ENCODE measurements around the gene MSH5.
A peak's percentile ranks its signal among the peaks of the same experiment; 100 is the strongest.

MSH5 gene

DNA sequence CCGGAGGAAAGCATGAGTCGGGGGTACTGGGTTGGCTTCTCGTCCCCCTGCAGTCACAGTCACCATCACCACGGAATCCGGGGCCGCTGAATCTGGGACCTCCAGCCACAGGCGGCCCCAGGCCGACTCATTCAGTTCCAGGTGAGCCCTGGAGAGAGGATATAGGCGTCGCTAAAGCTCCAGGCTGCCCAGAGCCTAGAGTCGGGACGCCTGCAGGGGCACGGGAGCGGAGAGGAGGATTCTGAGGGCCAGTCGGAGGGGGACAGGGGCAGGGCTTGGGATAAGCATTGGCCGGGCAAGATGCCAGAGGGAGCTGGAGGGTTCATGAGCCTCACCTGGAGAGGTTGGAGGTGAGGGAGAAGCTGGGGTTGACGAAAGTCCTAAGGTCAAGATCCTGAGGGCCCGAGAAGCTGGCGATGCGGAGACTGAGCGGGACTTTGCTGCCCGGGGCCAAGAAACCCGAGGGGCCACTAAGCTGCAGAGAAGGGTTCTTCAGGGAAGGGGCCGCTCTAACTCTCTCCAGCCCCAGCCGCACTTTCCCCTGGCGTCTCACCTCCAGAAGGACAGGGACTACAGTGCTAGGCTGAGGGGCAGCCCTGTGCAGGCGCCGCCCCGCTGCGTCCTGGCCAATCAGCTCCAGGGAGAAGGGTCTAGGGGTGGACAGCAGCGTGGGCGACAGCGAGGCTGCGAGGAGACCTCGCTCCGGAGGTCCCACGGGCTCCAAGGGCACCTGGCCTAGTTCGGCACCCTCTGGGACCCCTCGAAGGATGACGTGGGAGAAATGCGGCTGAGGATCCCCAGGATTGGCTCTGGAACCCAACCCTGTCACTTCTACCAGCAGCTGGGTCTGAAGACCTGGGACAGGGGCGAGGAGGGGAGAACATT, 26.3 kb downstream of the MSH5 start:
- H3K27me3 Mint-ChIP-seq, result peaks cover 3% of the 10 kb centered on the region
- peak overlapping the region; percentile 33 for H3K27ac Mint-ChIP-seq
- peaks cover 42% of the 10 kb centered on the region for H3K4me1 Mint-ChIP-seq (ENCODE audit: low read depth)
- intact Hi-C loops (cut with micrococcal nuclease), result no loop called here
- peaks cover 21% of the 10 kb centered on the region for H3K36me3 Mint-ChIP-seq (ENCODE audit: low read depth)
- H3K4me3 Mint-ChIP-seq, result no peak overlapping the region
- no peaks in the 10 kb centered on the region for H3K9me3 Mint-ChIP-seq

DNA sequence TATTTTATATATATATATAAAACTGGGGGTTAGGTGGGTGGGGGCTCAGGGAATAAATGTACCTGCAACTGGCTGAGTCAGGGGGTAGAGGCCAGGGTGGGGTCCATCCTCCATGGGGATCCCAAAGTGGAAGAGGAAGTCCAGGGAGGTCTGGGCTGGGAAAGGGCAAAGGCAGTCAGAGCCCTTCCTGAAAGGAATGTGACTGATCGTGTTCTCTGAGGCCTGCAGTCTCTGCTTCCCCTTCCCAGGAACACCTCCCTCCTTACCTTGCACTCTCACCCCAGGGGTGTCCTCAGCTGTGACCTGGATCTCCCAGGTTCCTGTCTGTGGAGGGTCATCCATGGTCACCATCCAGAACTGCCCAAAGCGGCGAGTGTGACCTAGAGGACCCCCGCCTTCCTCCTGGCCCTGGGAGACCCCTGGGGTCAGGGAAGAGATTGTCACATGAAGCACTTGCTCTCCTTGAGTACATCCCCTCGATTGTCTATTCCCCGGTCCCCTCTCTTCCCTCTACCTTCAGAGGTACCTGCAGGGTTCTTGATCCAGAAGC, 27.4 kb downstream of the MSH5 start:
- Mint-ChIP-seq H3K36me3 (ENCODE audit: low read depth) (peaks cover 11% of the 10 kb centered on the region), H3K27me3 (peaks cover 3% of the 10 kb centered on the region), H3K27ac (peak overlapping the region; percentile 33), H3K9me3 (no peaks in the 10 kb centered on the region), H3K4me3 (no peak overlapping the region), H3K4me1 (ENCODE audit: low read depth) (peaks cover 42% of the 10 kb centered on the region)
- intact Hi-C loops (cut with micrococcal nuclease), result no loop called here

DNA sequence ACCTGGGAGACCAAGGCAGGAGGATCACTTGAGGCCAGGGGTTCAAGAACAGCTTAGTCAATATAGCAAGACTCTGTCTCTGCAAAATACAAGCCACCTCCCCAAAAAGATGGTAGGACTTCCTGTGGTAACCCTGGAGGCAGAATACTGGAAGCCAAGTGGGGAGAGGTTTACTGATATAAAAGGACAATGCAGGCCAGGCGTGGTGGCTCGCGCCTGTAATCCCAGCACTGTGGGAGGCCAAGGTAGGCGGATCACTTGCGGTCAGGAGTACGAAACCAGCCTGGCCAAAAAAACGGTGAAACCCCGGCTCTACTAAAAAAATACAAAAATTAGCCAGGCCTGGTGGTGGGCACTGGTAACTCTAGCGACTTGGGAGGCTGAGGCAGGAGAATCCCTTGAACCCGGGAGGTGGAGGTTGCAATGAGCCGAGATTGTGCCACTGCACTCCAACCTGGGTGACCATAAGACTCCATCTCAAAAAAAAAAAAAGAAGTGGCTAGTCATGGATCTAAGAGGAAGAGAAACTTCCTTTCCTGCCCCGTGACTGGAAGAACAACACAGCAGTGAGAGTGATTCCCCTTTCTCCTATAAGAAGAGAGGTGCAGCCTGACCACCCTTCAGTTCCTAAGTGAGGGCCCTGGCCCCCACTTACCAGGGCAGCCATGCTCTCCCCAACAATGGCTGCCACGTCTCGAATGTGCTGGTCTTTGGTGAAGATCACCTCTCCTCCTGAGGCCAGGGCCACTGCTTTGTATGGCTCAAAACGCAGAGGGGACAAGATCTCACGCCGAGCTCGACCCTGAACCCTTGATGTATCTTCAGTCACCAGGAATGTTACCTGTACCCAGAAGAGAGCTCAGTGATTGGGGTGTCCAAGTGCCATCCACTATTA, 28.8 kb downstream of the MSH5 start:
- intact Hi-C loops (cut with micrococcal nuclease), result loop anchor here (2.0 kb wide), 3 partner anchors 30 to 88 kb away; partner anchors contain the start of genes DDAH2 and LY6G5C
- H3K27me3 Mint-ChIP-seq, result peaks cover 3% of the 10 kb centered on the region
- H3K36me3 Mint-ChIP-seq (ENCODE audit: low read depth), result peaks cover 2% of the 10 kb centered on the region
- H3K4me3 Mint-ChIP-seq, result peak overlapping the region; percentile 51
- H3K4me1 Mint-ChIP-seq (ENCODE audit: low read depth), result peaks cover 47% of the 10 kb centered on the region
- peak overlapping the region; percentile 33 for H3K27ac Mint-ChIP-seq
- no peaks in the 10 kb centered on the region for H3K9me3 Mint-ChIP-seq

DNA sequence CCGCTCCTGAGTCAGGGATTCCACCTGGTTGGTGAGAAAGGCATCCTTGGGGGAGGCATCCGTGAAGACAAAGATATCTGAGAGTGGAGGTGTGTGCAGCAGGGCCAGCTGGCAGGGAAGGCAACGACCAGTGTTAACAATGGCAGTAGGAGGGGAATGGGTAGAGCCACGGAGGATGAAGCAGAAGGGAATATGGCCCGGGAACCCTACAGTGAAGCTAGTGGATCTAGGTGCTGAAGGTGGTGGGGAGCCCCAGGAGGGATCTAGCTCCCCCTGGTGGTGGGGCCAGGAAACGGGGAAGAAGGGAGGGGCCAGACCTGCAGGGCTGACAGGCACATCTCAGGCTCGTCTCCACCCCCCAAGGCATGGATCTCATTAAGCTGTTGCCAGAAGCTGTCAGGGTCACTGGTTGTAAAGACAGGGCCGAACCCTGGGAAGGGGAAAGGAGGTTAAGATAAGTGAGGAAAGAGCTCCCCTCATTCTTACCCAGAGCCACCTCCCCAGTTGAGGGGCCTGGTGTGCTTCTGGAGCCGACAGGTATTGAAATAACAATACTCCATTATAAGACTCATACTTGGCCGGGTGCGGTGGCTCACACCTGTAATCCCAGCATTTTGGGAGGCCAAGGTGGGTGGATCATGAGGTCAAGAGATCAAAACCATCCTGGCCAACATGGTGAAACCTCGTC, 30.0 kb downstream of the MSH5 start:
- no peaks in the 10 kb centered on the region for H3K9me3 Mint-ChIP-seq
- H3K27me3 Mint-ChIP-seq, result peaks cover 3% of the 10 kb centered on the region
- peak overlapping the region; percentile 33 for H3K27ac Mint-ChIP-seq
- intact Hi-C loops (cut with micrococcal nuclease), result loop anchor here (2.0 kb wide), 3 partner anchors 31 to 89 kb away; partner anchors contain the start of genes DDAH2 and LY6G5C
- H3K36me3 Mint-ChIP-seq (ENCODE audit: low read depth), result no peaks in the 10 kb centered on the region
- no peak overlapping the region for H3K4me3 Mint-ChIP-seq
- H3K4me1 Mint-ChIP-seq (ENCODE audit: low read depth), result peaks cover 44% of the 10 kb centered on the region

DNA sequence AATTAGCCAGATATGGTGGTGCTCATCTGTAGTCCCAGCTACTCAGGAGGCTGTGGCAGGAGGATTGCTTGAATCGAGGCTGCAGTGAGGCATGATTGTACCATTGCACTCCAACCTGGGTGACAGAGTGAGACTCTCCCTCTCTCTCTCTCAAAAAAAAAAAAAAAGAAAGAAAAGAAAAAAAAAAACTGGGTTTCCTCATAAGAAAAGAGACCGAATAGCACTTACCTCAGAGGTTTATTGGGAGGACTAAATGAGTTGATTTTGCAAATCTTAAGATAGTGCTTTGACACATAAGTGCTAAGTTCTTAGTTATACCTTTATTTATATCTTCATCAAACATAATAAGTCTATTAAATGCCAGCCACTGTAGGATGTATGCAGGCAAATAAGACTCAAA, 31.1 kb downstream of the MSH5 start:
- Mint-ChIP-seq H3K36me3 (ENCODE audit: low read depth) (no peaks in the 10 kb centered on the region), H3K9me3 (no peaks in the 10 kb centered on the region), H3K27ac (no peak overlapping the region), H3K27me3 (peaks cover 2% of the 10 kb centered on the region), H3K4me1 (ENCODE audit: low read depth) (peaks cover 49% of the 10 kb centered on the region), H3K4me3 (no peak overlapping the region)
- intact Hi-C loops (cut with micrococcal nuclease), result no loop called here

DNA sequence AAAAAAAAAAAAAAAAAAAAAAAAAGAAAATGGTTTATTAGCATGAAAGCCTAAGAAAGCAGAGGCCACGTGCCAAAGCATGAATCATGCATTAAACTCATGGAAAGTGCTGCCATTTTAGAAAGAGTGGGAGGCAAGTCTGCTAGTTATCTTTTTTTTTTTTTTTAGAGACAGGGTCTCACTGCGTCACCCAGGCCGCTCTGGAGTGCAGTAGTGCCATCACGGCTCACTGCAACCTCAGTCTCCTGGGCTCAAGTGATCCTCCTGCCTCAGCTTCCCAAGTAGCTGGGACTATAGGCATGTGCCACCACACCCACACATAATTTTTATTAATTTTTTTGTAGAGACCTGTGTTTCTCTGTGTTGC, 32.2 kb downstream of the MSH5 start:
- no peak overlapping the region for H3K4me3 Mint-ChIP-seq
- H3K36me3 Mint-ChIP-seq (ENCODE audit: low read depth), result no peaks in the 10 kb centered on the region
- no peak overlapping the region for H3K27ac Mint-ChIP-seq
- H3K27me3 Mint-ChIP-seq, result peaks cover 4% of the 10 kb centered on the region
- intact Hi-C loops (cut with micrococcal nuclease), result loop anchor here (1.0 kb wide), 1 partner anchor 58 kb away; no protein-coding TSS in a partner anchor
- peaks cover 60% of the 10 kb centered on the region for H3K4me1 Mint-ChIP-seq (ENCODE audit: low read depth)
- no peaks in the 10 kb centered on the region for H3K9me3 Mint-ChIP-seq

DNA sequence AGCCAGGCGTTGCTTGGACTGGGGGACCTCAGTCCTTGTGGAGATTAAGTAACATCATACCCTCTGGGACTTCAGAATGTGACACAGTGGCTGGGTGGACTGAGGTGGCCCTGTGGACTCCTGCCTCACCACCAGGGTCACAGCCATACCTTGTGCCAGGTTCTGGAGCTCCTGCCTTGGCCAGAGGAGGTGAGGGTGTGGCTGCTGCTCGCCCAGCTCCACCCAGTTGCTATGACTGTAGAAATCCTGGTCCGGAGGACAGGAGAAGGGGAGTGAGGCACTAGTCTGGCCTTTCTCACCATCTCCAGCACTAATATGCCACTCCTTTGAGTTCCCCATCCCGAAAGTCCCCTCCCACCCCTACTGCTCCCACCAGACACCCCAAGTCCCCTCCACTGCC, 35.4 kb downstream of the MSH5 start:
- Mint-ChIP-seq H3K4me1 (ENCODE audit: low read depth) (peaks cover 45% of the 10 kb centered on the region), H3K36me3 (ENCODE audit: low read depth) (peaks cover 23% of the 10 kb centered on the region), H3K4me3 (no peak overlapping the region), H3K27me3 (peaks cover 4% of the 10 kb centered on the region), H3K27ac (peak overlapping the region; percentile 29), H3K9me3 (no peaks in the 10 kb centered on the region)
- intact Hi-C loops (cut with micrococcal nuclease), result no loop called here

DNA sequence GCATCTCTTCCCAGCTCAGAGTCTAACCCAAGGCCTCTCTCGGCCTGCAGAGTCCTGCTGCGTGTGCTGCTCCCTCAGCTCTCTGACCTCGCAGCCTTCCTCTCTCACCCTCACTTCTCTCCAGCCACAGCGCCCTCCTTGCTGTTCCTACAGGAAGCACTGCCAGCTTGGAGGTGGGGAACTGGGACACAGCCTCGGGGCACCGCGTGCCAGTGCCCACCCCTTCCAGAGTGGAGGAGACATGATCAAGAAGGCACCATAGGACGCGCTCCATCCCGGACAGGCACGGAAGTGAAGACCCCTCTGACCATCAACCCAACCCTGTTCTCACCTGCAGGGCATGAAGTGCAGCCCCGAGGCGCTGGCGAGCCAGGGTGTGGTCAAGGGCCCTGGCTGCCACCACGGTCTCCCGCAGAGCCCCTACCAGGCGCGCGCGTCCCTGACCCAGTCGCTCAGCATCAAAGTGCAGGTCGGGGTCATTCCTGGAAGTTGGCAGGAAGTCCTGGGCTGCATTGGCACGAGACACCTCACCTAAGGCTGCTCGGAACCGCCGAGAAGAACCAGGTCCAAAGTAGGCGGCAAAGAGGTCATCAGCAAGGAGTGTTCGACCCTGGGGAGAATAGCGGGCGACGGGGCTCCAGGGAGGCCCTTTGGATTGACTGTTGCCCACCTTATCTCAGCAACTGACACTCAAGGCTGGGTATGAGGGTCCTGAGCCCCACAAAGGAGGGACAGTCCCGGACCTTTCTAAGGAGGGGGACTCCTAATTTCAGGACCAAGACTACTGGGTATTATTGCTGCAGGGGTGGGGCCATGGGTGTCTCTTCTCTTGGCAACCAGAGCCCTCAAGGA, 36.1 kb downstream of the MSH5 start:
- peaks cover 45% of the 10 kb centered on the region for H3K4me1 Mint-ChIP-seq (ENCODE audit: low read depth)
- no peaks in the 10 kb centered on the region for H3K9me3 Mint-ChIP-seq
- intact Hi-C loops (cut with micrococcal nuclease), result no loop called here
- H3K27ac Mint-ChIP-seq, result peak overlapping the region; percentile 50
- peak overlapping the region; percentile 0 for H3K4me3 Mint-ChIP-seq
- peaks cover 4% of the 10 kb centered on the region for H3K27me3 Mint-ChIP-seq
- peaks cover 30% of the 10 kb centered on the region for H3K36me3 Mint-ChIP-seq (ENCODE audit: low read depth)

DNA sequence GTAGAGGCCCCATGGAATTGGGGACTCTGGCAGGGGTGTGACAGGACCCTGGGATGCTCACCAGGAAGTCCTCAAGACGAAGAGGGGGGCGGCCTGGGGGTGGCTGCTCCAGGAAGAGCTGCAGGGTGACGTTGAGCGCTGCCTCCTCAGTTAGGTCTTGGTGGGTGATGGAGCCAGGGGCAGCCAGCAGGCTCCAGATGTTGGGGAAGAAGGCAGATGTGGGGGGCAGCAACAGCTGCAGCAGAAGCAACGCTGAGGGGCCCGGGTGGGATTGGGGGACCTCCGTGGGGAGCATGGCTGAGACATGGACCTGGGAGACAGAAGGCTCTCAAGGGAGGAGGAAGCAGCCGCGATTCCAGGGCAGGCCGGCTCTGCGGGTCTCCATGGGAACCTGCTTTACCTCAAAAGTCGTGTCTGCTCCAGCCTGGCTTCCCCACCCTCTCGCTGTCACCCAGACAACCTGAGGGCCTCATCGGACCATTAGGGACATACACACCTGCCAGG, 36.7 kb downstream of the MSH5 start:
- Mint-ChIP-seq H3K27ac (peak overlapping the region; percentile 50), H3K4me3 (peak overlapping the region; percentile 0), H3K4me1 (ENCODE audit: low read depth) (peaks cover 45% of the 10 kb centered on the region), H3K36me3 (ENCODE audit: low read depth) (peaks cover 37% of the 10 kb centered on the region), H3K27me3 (peaks cover 4% of the 10 kb centered on the region), H3K9me3 (no peaks in the 10 kb centered on the region)
- intact Hi-C loops (cut with micrococcal nuclease), result no loop called here

DNA sequence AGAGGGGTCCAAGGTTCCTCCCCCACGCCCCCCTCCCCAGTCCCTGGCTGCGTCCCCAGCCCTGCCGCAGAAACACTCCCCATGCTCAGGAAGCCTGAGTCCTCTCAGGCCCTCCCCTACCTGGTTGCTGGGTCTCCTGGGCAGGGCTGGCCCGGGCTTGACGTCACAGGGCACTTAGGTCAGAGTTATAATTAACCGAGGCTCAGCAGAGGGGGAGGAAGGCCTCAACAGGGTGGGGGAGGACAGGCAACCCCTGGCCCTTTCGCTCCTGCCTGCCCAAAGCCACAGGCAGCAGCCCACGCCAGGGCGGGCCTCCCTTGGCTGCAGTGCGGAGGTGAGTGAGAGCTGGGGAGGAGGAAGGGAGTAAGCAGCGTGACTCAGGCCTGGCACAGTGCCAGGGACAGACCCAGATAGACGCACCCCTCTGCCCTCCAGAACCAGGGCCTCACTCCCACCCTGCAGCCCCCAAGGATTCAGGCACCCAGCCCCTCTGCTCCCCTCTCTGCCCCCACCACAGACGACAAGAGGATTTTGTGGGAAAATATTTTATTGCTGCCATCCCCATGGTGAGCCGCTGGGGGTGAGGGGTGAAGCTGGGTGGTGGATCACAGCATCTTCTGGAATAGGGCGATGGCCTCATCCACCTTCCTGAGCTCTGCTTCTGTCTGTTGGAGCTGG, 37.3 kb downstream of the MSH5 start, which contains the start of gene VWA7:
VWA7 (minus strand) TSS at position 340 of the 678 bp plus-strand sequence. CDS start 549 bp downstream, outside the sequence.
- intact Hi-C loops (cut with micrococcal nuclease), result no loop called here

DNA sequence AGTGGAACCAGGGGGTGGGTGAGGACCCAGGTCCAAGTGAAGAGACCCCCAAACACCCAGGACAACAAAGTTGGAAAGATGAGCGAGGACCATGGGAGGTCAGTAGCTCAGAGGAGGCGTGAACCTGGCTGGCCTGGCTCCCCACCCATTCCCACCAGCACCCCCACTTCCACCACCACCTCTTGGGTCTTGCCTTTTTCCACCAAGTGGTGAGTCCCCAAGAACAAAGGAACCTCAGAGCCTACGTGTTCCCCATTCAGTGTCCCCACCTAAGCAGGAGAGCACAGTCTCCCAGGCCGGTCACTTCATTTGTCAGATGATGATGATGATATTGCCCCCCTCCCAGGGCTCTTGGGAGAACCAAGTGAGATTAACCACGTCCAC, 37.9 kb downstream of the MSH5 start:
- no peak overlapping the region for H3K4me3 Mint-ChIP-seq
- peaks cover 48% of the 10 kb centered on the region for H3K36me3 Mint-ChIP-seq (ENCODE audit: low read depth)
- no peaks in the 10 kb centered on the region for H3K9me3 Mint-ChIP-seq
- intact Hi-C loops (cut with micrococcal nuclease), result no loop called here
- H3K27ac Mint-ChIP-seq, result peak overlapping the region; percentile 50
- peaks cover 43% of the 10 kb centered on the region for H3K4me1 Mint-ChIP-seq (ENCODE audit: low read depth)
- peaks cover 4% of the 10 kb centered on the region for H3K27me3 Mint-ChIP-seq

More for the DNA sequence above, 37.3 kb downstream of the MSH5 start, which contains the start of gene VWA7:
- Mint-ChIP-seq H3K27ac (peak within 1 kb of the TSS; percentile 50), H3K4me3 (peak within 1 kb of the TSS; percentile 0), H3K27me3 (peaks cover 4% of the 10 kb centered on the region), H3K36me3 (ENCODE audit: low read depth) (peaks cover 42% of the 10 kb centered on the region), H3K9me3 (no peaks in the 10 kb centered on the region), H3K4me1 (ENCODE audit: low read depth) (peaks cover 45% of the 10 kb centered on the region)

DNA sequence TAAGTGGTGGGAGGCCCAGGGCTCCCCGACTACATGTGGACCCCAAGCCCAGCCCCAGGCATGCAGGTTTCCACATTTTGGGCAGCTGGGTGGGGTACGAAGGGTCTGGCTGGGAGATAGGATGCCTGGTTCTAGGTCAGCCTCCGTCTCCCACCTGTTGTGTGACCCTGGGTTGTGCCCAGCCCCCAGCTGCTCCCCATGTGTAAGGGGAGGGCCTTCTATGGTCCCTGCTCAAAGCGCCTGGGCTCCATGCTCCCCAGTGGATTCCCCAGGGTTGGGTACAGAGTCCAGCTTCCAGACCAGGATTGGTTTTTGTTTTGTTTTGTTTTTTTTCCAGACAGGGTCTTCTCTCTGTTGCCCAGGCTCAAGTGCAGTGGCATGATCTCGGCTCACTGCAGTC, 38.4 kb downstream of the MSH5 start:
- H3K27me3 Mint-ChIP-seq, result peaks cover 4% of the 10 kb centered on the region
- intact Hi-C loops (cut with micrococcal nuclease), result no loop called here
- no peaks in the 10 kb centered on the region for H3K9me3 Mint-ChIP-seq
- H3K4me3 Mint-ChIP-seq, result no peak overlapping the region
- H3K36me3 Mint-ChIP-seq (ENCODE audit: low read depth), result peaks cover 53% of the 10 kb centered on the region
- H3K27ac Mint-ChIP-seq, result no peak overlapping the region
- peaks cover 38% of the 10 kb centered on the region for H3K4me1 Mint-ChIP-seq (ENCODE audit: low read depth)
